Epithelial cell of esophagus (primary cell): ENCODE measurements around the gene ULK4.
"Not testable (repeated sequence)": the region's sequence is repeated elsewhere in the genome, so short reads cannot be mapped to it uniquely, and the experiment has no call there.

Source experiments
- DNase-seq: peaks from one replicate; pipeline ENCODE4 v3.0.0; 2010; ENCODE audit warnings: low read depth
- H3K4me3 ChIP-seq: 2 replicates; pipeline ENCODE4 v1.5.1; 2011; ENCODE audit warnings: mild to moderate bottlenecking, low read length, control low read depth
- TF ChIP-seq, protein P1 (sequence below): IDR thresholded peaks from 2 replicates; pipeline ENCODE4 v1.5.1; 2011; ENCODE audit warnings: low read depth, mild to moderate bottlenecking, low read length, control low read depth, inconsistent platforms; ENCODE audit not compliant: insufficient read depth; ENCODE audit errors: missing control alignments

ULK4 gene

DNA sequence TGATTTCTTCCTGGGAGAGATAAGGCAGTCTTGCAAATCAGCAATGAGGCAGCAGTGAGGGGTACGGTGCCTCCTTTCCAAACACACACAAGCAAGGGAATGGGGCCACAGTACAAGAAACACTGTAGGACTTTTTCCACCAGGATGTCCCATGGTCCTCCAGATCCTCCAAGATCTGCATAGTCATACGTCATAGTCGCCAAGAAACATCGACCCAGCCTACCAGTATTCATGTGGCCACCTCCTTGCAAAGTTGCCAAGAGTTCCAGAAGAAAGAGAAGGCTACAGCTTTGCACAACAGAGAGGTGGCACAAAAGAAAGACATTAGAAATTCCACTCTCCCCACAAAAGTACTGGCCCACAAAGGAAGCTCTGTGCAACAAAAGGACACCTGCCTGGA, 504.7 kb downstream of the ULK4 start:
- no peak overlapping the region for H3K4me3 ChIP-seq
- no peak for DNase-seq
- TF ChIP-seq, protein P1, sequence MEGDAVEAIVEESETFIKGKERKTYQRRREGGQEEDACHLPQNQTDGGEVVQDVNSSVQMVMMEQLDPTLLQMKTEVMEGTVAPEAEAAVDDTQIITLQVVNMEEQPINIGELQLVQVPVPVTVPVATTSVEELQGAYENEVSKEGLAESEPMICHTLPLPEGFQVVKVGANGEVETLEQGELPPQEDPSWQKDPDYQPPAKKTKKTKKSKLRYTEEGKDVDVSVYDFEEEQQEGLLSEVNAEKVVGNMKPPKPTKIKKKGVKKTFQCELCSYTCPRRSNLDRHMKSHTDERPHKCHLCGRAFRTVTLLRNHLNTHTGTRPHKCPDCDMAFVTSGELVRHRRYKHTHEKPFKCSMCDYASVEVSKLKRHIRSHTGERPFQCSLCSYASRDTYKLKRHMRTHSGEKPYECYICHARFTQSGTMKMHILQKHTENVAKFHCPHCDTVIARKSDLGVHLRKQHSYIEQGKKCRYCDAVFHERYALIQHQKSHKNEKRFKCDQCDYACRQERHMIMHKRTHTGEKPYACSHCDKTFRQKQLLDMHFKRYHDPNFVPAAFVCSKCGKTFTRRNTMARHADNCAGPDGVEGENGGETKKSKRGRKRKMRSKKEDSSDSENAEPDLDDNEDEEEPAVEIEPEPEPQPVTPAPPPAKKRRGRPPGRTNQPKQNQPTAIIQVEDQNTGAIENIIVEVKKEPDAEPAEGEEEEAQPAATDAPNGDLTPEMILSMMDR: no peak

DNA sequence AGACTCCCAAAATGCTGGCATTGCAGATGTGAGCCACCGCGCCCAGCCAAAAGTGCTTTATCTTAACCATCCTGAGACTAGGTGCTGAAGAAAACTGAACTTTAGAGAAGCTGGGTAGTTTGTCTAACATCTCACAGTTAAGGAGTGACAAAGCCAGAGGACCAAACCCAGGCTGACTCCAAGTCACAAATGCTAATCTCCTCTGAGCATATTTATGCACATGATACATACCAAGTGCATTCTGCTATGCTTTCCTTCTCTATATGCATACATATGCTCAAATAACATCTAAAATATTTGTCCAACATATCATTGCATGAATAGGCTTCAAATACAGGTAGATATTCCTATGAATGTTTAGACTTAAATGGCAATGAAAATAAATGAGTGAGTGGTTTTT, 505.7 kb downstream of the ULK4 start:
- TF ChIP-seq, protein P1: no peak

DNA sequence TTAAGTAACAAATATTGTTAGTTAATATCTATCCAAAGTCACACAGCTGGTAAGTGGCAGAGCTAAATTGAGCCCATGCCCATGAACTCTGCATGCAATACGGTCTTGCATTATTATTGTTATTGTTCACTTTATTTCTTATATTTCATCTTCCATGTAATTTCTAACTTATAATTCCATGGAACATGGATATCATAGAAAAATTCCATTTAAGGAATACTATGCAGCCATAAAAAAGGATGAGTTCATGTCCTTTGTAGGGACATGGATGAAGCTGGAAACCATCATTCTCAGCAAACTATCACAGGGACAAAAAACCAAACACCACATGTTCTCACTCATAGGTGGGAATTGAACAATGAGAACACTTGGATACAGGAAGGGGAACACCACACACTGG, 508.3 kb downstream of the ULK4 start:
- not testable (repeated sequence) for DNase-seq, H3K4me3 ChIP-seq

More for the DNA sequence above, 505.7 kb downstream of the ULK4 start:
- DNase-seq: no peak
- H3K4me3 ChIP-seq: no peak overlapping the region

DNA sequence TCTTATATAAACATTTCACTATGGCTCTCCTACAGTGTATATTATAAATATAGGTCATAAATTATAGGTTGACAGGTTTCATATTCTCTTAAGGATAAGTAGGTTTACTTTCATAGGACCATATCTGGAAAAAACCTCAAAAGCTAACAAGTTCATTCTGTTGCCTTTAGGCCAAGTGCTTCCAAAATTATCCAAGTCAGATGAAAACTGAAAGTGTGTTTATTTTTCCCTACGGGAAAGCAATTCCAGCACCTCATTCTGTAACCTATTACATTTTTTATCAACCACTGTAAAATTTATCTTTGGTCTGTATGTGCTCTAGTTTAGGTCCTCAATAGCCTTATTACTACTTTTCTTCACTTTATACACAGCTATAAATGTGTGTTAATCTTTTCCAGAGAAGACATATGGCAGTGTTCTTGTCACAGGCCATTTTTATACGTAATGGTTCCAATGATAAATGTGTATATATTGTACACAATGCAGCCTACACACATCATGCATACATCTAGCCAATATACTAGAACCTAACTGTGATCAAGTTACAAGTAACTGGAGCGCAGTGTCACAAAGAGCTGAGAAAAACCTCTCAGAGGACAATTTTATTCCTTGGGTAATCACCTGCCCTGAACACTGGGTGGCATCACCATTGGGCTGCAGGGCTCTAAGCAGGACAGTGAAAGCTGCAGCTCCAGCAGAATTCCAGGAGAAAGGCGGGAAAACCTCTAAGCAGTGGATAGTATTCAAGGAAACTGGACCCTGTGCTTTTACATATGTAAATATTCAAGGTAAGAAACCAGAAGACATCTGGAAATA, 511.3 kb downstream of the ULK4 start:
- DNase-seq: peak; percentile 4
- H3K4me3 ChIP-seq: no peak overlapping the region
- TF ChIP-seq, protein P1: peak; percentile 52

DNA sequence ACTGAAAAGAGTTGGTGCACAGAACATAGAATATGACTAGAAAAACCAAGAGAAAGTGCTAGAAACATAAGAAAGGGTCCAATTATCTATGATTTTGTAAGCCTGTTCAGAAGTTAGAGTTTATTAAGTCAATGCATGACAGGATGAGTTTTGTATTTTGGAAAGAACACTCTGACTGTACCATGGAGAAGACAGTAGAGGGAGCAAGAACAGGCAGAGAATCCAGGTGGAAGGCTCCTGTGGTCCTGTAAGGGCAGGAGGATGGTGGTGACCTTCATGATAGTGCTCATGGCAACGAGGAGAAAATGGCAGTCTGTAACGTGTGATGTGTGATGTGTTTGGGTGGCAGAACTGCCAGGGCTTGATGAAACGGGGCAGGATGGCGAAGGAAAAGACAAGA, 513.5 kb downstream of the ULK4 start:
- TF ChIP-seq, protein P1: peak; percentile 16
- no peak overlapping the region for H3K4me3 ChIP-seq
- DNase-seq: peak; percentile 4

DNA sequence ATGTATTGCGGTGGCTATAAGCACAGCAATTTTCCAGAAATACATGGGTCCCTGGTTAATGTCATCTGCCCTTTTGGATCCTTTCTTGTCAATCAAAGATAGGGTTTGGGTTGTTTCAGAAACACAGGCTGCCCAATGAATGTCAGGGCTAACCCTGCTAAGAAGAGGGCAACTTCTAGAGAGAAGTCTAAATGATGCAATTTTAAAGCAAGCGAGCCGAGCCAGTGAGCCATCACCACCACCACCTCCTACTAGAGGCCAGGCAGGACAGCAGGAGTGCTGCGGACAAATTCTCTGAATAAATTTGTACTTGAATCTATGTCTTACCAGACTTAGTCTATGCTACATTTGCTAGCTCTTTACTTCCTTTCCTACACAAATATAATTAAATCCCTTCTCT, 514.2 kb downstream of the ULK4 start:
- no peak for DNase-seq
- no peak overlapping the region for H3K4me3 ChIP-seq
- TF ChIP-seq, protein P1: no peak

DNA sequence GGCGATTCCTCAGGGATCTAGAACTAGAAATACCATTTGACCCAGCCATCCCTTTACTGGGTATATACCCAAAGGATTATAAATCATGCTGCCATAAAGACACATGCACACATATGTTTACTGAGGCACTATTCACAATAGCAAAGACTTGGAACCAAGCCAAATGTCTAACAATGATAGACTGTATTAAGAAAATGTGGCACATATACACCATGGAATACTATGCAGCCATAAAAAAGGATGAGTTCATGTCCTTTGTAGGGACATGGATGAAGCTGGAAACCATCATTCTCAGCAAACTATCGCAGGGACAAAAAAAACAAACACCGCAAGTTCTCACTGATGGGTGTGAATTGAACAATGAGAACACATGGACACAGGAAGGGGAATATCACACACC, 515.6 kb downstream of the ULK4 start:
- not testable (repeated sequence) for DNase-seq

DNA sequence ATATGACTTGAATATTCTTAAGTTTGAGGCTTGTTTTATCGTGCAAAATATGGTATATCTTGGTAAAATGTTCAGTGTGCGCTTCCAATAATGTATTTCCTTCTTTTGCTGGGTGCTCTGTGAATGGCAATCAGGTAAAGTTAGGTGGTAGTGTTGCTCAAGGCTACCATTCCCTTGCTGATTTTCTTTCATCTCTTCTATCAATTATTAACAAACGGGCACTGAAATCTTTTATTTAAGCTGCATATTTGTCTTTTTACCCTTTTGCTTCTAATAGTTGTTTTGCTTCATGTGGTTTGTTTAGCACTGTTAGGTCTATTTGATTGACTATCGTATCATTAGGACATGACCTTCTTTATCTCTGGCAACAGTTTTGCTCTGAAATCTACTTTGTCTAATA, 520.3 kb downstream of the ULK4 start:
- no peak for DNase-seq
- TF ChIP-seq, protein P1: no peak
- no peak overlapping the region for H3K4me3 ChIP-seq

More for the DNA sequence above, 515.6 kb downstream of the ULK4 start:
- H3K4me3 ChIP-seq: not testable (repeated sequence)
